ENCODE data around the gene RNASE13. TPM values are rescaled to one million over a fixed set of nuclear protein-coding genes. Genes with fewer than 3 reads are reported as not detected.

Gene RNASE13
- total RNA-seq, 1 experiment from 2014 or later = not detected

GRCh38 chr14:21066882-21067502 is 32.4 kb upstream of the RNASE13 start:
- no peak for DNase-seq (ENCODE audit: low read depth)

GRCh38 chr14:21063479-21063878 is 28.9 kb upstream of the RNASE13 start:
- peak; percentile 65 for DNase-seq (ENCODE audit: low read depth)

DNA sequence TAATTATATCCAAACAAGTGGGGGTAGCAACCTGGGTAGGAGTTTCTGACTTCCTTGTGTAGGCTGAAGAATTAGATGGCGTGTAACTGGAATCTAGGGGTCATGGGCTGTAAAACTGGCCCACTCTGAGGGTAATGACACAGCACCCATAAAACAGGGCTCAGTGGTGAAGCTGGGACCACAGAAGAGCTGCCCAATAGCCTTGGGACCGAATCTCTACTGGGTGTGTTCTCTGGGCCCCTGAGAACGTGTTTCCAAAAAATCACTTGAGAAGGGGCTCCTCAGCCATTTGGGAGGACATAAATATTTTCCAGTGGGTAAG is 26.7 kb upstream of the RNASE13 start:
- no peak for DNase-seq (ENCODE audit: low read depth)

- DNase-seq (ENCODE audit: low read depth) = no peak
Measured at GRCh38 chr14:21060614-21061346, 26.2 kb upstream of the RNASE13 start.

DNA sequence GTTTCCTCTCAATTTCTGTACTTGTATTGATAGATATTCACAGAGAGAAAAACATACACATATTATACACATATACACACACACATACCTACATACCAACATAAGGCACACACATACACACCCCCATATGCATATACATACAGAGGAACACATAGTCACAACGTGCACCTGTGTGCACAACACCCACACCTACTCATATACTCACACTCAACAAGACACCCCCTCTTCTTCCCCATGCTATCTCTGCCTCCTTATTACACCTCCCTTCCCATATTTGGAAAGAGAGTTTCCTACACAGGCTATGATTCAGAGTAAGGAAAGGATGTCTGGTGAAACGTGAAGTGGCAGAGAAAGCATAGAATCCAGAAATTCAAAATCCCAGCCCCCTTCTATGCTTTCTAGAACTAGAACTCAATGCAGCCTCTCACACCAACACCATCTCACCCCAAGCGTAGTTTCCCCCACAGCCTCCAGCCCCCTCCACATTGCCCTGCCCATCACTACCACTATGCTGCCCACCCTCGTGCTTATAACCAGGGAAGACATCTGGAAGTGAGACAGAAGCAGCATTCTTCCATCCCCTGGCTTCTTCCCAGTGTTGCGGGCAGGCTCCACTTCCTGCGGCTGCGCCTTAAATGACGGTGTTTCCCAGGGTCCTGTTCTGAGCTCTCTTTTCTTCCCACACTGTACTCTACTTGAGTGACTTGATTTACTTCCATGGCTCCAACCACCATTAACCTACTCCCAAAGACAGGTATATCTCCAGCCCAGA is 25.4 kb upstream of the RNASE13 start:
- no peak for DNase-seq (ENCODE audit: low read depth)

DNA sequence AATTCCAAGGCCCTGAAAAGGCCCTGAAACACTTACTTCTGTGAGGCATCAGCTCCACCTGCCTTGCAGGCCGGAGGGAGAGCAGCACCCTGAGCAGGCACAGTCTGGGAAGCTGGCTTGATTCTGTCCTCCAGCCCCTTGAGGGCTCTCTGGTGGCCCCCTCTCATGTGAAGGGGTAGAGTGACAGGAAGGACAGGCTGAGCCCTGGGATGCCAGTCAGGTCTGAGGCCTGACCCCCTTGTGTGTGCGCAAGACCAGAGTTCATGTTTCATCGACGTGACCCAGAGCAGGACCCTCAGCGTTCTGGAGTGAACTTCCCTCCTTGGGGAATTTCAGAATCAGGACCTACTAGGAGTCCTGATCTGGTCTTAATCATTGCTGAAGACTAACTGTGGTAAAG is 24.3 kb upstream of the RNASE13 start:
- DNase-seq (ENCODE audit: low read depth) = no peak

GRCh38 chr14:21057803-21058675 is 23.4 kb upstream of the RNASE13 start, which contains the start of gene RNASE8:
Gene RNASE8 (plus strand): TSS chr14:21057822. CDS start chr14:21057893, 71 bp downstream.
- peak; percentile 26 for DNase-seq (ENCODE audit: low read depth)

DNA sequence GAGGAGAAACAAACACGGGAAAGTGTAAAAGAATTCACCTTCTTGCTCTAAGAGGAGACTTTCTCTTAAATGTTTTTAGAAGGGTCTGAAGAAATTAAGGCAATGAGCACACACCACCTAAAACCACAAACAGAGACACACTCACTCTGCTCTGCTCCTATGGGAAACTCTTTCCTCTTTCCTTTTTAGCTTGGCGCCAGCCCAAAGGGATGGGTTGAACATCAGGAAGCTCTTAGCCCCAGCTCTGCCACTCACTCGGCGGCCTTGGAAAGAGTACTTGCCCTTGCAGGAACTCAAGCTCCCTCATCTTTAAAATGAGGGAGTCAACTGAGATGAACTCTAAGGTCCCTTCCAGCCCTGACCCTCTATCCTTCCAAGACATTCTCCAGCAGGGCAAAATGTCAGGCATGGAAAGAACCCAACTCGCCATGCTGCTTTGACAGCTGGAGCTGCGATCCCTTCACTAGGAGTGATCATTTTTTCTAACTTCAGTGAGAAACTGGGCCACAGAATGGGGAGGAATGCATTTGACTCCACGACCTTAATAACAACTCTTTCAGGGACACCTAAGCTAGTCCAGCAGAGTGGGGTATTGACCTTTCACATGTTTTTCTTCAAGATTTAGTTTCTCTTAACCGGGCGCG is 22.0 kb upstream of the RNASE13 start:
- DNase-seq (ENCODE audit: low read depth) = peak; percentile 36

GRCh38 chr14:21055432-21056117 is 21.0 kb upstream of the RNASE13 start:
- no peak for DNase-seq (ENCODE audit: low read depth)

GRCh38 chr14:21054768-21055145 is 20.1 kb upstream of the RNASE13 start:
- DNase-seq (ENCODE audit: low read depth) = no peak

DNA sequence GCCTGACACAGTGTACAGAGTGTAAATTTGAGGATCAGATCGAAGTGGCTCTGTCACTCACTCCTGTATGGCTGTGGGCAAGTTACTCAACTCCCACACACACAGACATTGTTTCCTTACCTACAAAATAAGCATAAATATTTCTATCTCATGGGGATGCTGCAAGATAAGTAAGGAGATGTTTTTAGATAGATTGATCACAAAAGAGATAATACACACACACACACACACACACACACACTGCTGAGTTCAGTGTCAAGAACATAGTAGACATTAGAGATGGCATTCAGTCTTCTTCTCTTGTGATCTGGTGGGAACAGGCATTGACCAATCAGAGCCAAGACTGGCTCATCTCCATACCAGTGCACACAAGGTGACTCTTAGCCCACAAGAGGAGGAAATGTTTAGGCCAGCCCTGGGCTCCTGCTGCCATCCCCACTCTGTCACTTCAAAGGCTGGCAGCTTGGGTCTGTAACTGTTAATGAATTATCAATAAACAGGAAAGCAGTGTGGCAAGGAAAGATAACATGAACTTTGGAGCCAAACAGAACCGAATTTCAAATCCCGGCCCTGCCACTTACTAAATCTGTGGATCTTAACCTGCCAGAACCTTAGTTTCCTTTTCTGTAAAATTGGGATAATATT is 19.6 kb upstream of the RNASE13 start:
- no peak for DNase-seq (ENCODE audit: low read depth)

DNA sequence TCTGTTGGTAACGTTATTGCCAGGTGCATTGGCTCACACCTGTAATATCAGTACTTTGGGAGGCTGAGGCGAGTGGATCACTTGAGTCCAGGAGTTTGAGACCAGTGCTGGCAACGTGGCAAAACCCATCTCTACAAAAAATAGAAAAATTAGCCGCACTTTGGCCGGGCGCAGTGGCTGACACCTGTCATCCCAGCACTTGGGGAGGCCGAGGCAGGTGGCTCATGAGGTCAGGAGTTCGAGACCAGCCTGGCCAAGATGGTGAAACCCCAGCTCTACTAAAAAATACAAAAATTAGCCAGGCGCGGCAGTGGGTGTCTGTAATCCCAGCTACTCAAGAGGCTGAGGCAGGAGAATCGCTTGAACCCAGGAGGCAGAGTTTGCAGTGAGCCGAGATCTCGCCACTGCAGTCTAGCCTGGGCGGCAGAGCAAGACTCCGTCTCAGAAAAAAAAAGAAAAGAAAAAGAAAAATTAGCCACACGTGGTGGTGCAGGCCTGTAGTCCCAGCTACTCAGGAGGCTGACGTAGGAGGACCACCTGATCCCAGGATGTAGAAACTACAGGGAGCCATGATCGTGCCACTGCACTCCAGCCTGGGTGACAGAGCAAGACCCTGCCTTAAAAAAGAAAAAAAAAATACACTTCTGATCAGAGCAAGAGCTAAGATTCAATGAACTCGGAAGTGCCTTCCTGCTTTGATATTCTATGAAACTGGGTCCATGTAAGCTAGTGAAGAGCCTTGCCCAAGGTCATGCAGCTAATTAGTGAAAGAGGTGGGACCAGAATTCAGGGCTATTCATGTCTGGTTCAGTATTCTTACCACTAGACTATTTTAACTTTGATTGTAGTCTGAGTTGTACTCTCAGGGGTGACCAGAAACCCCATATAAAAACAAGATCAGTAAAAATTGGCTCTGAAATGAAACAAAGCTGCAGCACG is 18.8 kb upstream of the RNASE13 start:
- DNase-seq (ENCODE audit: low read depth) = no peak

GRCh38 chr14:21050597-21050996 is 16.0 kb upstream of the RNASE13 start:
- no peak for DNase-seq (ENCODE audit: low read depth)

GRCh38 chr14:21049271-21049673 is 14.7 kb upstream of the RNASE13 start:
- peak; percentile 49 for DNase-seq (ENCODE audit: low read depth)

DNA sequence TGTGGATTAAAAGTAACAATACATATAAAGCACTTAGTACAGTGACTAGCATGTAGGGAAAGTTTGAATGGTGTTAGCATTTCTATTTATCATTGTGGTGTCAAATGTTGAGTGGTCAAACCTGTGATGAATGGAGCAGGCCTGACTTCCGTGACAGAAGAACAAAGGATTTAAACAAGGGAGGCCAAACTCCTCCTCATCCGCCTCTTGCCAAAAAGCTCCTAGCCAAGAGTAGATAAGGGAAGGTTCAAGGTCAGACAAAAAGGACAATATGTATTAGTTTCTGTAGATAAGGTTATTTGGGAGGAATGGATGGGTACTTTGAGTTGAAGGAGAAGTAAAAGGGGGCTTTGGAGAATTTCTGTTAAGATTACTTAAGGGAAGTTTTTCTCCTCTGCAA is 14.0 kb upstream of the RNASE13 start:
- DNase-seq (ENCODE audit: low read depth) = no peak

GRCh38 chr14:21047378-21047781 is 12.8 kb upstream of the RNASE13 start:
- no peak for DNase-seq (ENCODE audit: low read depth)

DNA sequence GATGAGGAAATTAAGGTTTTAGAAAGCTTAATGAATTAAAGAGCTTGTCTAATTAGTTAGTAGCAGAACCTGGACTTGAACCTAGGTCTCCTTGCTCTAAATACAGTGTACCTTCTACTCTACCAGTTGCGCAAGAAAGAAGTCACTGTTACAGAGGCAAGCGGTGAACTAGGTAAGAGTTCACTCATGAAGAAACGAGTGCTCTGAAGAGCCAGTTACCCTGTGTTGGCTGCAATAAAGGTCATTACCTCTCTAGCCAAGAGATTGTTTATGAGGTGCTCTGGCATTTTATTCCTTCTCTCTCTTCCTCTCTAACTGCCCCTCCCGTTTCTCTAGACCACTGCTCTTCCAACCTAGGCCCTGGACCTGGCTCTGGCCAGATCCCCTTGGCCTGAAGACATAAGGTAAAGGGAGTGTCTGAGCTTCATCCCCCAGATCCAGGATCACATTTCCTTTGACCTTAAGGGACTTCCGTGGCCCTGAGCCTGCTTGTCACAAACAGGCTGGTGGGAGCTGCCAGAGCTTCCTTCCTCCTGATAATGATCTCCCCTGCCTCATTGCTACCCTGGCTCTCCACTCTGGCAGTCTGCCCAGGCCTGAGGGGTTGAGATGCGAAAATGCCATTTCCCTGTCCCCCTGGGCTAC is 9.5 kb upstream of the RNASE13 start:
- no peak for DNase-seq (ENCODE audit: low read depth)

DNA sequence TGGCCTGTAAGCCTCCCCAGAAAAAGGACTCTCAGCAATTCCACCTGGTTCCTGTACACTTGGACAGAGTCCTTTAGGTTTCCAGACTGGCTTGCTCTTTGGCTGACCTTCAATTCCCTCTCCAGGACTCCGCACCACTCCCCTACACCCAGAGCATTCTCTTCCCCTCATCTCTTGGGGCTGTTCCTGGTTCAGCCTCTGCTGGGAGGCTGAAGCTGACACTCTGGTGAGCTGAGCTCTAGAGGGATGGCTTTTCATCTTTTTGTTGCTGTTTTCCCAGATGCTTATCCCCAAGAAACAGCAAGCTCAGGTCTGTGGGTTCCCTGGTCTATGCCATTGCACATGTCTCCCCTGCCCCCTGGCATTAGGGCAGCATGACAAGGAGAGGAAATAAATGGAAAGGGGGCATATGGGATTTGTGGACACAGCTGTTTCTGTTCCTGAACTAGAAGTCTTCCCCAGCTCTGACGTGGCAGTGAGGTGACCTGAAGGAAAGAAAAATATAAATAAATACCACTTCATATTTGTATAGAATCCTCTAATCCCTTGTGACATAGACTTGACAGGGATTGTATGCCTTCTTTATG is 8.9 kb upstream of the RNASE13 start:
- DNase-seq (ENCODE audit: low read depth) = peak; percentile 61

All from LHCN-M2 (cell line).